OCI-LY3 (cell line): ENCODE data around the gene C2CD4B.

ENCODE experiments used
- EZH2phosphoT487 ChIP-seq: fragments of 200-600 bp; shearing (Covaris generic); IDR thresholded peaks from 2 replicates; pipeline ENCODE4 v1.6.1; 2018; ENCODE audit warnings: antibody characterized with exemption, mixed run types, low read depth
- TF ChIP-seq, protein P1 (sequence below): fragments of 200-600, 300-600 bp; sonication (generic); IDR thresholded peaks from 2 replicates; pipeline ENCODE4 v1.5.1; 2014; ENCODE audit warnings: antibody characterized with exemption, low read length, low read depth

DNA sequence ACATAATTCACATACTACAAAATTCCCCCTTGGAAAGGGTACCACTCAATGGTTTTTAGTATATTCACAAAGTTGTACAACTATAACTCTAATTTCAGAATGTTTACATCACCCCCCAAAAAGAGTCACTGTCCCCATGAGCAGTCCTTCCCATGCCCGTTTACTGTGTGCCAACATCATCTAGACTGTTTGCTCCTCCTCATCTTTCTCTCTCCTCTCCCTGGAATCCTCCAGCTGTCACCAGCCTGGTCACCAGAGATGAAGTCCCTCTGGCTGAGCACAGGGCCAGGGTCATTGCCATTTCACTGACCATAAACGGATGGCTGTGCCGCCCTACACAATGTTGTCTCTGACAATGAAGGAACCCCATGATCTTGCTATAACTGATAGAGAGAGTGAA, 45.2 kb downstream of the C2CD4B start:
- TF ChIP-seq, protein P1, sequence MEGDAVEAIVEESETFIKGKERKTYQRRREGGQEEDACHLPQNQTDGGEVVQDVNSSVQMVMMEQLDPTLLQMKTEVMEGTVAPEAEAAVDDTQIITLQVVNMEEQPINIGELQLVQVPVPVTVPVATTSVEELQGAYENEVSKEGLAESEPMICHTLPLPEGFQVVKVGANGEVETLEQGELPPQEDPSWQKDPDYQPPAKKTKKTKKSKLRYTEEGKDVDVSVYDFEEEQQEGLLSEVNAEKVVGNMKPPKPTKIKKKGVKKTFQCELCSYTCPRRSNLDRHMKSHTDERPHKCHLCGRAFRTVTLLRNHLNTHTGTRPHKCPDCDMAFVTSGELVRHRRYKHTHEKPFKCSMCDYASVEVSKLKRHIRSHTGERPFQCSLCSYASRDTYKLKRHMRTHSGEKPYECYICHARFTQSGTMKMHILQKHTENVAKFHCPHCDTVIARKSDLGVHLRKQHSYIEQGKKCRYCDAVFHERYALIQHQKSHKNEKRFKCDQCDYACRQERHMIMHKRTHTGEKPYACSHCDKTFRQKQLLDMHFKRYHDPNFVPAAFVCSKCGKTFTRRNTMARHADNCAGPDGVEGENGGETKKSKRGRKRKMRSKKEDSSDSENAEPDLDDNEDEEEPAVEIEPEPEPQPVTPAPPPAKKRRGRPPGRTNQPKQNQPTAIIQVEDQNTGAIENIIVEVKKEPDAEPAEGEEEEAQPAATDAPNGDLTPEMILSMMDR = no peak
- no peak for TF ChIP-seq EZH2phosphoT487
